CD4-positive, alpha-beta T cell treated with Interleukin-17A for 4 hours (primary cell): ENCODE data around the gene OR51B4.
"Not testable (repeated sequence)": the region's sequence is repeated elsewhere in the genome, so short reads cannot be mapped to it uniquely, and the experiment has no call there.

Experiments used
- DNase-seq: peaks from one replicate; pipeline ENCODE4 v3.0.0-alpha.2; 2020; ENCODE audit warnings: mixed read lengths

Gene OR51B4, protein sequence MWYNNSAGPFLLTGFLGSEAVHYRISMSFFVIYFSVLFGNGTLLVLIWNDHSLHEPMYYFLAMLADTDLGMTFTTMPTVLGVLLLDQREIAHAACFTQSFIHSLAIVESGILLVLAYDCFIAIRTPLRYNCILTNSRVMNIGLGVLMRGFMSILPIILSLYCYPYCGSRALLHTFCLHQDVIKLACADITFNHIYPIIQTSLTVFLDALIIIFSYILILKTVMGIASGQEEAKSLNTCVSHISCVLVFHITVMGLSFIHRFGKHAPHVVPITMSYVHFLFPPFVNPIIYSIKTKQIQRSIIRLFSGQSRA

DNA sequence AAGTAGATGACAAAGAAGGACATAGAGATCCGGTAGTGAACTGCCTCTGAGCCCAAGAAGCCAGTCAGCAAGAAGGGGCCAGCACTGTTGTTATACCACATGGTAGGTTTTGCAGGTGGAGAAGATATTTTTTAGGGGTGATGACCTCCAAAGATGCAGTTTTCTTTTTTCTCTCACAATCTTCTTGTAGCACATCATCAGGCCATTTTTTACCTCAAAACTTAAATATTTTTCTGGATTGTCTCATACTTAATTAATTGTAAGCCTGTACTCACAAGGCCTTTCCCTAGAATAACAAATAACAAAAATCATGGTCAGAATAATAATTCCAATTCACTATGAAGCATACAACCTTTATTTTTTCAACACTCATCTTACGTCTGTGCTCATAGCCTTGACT is at the start of gene OR51B4:
OR51B4 (minus strand) TSS at position 101 of the 400 bp plus-strand sequence; CDS start at position 101, 0 bp downstream.
- no peak for DNase-seq

DNA sequence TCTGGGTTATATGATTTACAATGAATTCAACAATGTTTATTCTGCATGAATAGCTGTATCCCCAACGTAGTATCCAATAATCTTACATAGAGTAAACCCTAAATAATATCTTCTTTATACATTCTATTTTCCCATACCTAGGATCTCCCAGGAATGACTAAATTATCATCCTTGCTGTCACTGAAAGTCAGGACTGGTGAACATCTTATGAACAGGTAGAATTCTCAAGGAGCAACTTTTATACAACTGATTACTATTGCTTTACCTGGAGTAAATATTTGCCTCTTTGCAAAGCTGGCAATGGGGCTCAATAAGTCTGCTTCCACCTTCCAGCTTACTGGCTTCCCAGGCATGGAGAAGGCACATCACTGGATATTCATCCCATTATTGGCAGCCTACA is 49.5 kb upstream of the OR51B4 start, which contains the start of gene OR51B6:
OR51B6 (plus strand) TSS at position 301 of the 400 bp plus-strand sequence; CDS start at position 301, 0 bp downstream.
- DNase-seq, result no peak

DNA sequence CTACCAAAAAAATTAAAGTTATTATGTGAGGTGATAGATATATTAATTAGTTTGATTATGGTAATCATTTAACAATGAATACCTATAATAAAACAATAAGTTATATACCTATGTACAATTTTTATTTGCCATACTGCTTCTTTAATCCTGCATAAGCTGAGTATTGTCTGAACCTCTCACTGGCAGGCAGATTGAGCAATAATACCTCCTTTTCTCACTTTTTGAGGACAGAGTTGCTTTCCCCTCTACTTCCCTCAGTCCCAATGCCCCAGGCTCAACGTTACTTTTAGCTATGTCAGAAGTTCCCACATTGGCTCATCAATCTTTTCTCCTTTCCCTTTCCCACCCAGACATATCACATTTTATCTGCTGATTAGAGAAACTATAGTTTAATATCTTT is 47.8 kb upstream of the OR51B4 start:
- no peak for DNase-seq

DNA sequence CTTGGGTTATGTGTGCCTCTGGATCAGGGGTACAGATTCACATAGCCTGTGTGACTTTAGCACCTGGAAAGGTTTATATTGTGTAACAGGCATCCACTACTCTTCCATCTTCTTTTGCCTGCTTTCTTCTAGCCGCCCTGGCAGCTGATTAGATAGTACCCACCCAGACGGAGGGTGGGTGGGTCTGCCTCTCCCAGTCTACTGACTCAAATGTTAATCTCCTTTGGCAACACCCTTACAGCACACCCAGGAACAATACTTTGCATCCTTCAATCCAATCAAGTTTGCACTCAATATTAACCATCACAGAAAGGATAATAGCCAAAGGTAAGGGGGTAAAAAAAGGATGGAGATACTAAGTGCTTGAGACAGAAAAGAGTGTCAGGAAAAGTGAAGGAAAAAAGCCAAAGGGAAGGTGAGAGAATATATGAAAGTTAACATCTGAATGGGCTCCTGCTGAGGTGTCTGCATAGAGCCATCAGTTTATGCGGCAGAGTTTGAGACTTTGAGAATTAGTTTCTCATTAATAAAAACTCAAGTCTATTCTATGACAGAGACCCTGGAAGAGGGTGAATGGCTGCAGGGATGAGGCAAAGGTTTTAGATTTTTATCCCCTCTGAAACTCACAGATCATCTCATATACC is 46.9 kb upstream of the OR51B4 start:
- DNase-seq, result no peak

DNA sequence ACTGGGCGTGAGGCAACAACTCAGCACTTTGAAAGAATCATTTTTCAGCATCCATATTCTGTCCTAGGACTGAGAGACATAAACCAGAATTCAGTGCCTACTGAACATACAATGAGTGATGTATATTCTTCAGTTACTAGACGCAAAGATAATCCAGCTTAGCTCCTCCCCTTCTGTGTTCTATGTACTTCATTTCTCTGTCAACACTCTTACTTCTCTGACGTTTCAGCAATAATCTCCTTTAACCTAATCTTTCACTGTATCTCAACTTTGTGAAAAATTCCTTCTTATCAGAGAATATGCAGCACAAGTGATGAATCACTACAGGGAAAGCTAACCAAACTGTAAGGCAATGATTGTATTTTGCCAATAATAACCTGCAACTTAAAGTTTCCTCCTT is 44.1 kb upstream of the OR51B4 start:
- DNase-seq, result no peak

DNA sequence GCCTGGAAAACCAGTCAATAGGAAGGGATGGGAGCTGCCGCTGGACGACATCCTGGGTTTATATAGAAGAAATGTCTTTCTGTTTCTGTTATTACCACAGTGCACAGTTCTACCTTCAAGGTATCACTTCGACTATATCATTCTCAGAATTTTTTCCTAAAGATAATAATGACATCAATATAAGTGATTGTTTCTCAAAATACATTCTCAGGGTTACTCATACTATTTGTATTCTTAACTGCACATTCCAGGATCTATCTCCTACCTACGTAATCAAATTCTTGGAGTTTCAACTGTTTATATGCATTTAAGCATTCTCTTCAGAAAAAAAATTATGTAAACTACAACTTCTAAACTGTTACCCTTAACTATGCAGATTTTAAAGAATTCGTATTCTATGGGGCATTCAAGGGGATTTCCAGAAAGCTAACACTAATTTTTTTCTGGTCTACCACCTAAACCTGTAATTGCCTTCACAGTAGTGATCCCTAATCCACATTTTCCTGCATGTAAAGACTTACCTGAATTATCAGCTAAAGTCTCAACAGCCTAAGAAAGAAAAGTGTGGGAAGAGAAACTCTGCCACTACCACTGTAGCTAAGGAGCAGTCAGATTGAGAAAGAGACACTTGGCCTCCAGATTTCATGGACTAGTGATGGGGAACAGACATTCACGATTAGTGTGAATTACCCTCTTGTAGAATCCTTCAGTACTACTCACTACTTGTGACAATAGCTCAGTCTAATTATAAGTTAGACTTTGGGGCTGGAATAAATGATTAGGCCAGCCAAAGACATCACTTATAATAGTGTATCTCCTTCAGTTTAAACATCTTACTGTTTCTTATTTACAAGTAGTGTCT is 42.0 kb upstream of the OR51B4 start, which contains the start of gene OR51B5:
OR51B5 (minus strand) TSS at position 51 of the 862 bp plus-strand sequence; CDS start at position 51, 0 bp downstream.
- DNase-seq, result no peak

DNA sequence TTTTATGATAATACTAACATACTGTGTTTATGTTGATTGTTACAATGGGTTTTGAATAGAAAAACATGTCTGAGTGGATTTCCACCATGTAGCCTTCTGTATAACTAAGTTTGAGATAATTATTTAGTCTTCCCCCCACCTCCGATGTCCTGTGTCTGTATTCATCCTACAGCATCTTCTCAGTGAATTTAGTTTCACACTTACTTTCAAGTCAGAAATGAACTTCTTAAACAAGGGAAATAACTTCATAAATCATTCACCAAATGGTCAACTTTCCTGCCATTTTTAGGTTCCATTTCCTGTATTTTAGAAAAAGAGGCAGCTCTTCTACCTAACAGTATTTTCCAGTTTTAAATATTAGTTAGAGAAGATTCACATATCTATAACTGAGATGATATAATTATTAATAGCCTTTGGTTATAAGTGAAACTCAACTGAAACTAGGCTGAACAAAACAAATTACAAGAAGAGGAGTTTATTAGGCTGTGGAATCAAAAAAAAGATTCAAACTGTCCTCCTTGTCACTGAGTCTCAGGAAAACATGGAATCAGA is 38.1 kb upstream of the OR51B4 start:
- no peak for DNase-seq

DNA sequence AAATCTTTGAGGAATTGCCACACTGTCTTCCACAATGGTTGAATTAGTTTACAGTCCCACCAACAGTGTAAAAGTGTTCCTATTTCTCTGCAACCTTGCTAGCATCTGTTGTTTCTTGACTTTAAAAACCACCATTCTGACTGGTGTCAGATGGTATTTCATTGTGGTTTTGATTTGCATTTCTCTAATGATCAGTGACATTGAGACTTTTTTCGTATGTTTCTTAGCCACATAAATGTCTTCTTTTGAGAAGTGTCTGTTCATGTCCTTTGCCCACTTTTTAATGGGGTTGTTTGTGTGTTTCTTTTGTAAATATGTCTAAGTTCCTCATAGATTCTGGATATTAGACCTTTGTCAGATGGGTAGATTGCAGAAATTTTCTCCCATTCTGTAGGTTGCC is 35.5 kb upstream of the OR51B4 start:
- not testable (repeated sequence) for DNase-seq

DNA sequence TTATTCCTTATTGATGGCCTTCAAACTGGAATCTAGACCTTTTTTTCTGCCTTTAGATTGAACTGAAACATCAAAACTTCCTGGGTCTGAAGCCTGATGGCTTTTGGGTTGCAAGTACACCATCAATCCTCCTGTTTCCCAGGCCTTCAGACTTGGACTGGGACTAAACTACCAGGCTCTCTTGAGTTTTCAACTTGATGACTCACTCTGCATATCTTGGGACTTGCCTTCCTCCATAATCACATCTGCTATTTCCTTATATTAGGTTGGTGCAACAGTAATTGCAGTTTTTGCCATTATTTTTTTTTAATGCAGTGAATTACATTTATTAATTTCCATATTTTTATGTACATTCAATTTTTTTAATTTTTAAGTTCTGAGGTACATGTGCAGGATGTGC is 34.6 kb upstream of the OR51B4 start:
- DNase-seq, result no peak

DNA sequence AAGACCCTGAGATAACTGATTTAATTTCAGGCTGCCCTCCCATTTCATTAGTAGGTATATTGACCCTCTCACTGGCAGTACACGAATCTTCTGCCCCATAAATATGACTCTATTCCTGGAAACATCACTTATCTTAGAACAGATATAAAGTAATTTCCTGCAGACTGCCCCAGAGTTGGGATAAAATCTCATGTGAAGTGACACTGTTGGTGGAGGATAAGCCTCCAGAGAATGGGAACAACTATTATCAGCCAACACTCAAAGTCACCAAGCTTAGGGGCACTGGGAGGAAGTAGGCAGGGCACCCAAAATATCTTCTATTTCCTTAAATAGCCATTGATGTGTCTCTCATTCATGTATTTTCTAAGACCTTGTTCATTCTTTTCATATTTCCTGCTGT is 33.4 kb upstream of the OR51B4 start:
- no peak for DNase-seq

DNA sequence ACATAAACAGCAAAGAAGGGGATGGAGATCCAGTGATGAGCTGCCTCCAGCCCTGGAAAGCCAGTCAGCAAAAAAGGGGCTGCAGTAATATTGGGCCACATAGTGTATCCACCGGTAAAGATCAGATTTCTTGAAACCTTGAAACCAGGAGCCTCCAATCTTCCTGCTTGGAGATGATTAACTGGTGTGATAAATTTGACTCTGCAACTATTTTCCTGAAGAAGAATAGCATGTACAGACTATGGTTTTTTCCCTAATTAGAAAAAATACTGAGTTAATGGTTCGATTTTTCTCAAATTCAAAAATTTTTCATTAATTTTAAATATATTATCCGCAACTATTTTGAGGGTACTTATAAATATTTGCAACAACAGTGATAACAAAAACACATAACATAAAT is 22.5 kb upstream of the OR51B4 start, which contains the start of gene OR51B2:
OR51B2 (minus strand) TSS at position 101 of the 400 bp plus-strand sequence; CDS start at position 101, 0 bp downstream.
- DNase-seq, result no peak

DNA sequence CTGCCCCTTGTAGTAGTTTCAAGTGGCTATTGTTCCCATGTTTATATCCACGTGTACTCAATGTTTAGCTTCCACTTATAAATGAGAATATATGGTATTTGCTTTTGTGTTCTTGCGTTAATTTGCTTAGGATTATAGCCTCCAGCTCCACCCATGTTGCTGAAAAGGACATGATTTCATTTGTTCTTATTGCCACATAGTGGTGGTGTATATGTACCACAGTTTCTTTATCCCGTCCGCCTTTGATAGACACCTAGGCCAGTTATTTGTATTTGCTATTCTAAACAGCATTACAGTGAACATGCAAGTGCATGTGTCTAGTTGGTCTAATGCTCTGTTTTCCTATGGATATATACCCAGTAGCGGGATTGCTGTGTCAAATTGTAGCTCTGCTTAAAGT is 15.5 kb upstream of the OR51B4 start:
- no peak for DNase-seq

DNA sequence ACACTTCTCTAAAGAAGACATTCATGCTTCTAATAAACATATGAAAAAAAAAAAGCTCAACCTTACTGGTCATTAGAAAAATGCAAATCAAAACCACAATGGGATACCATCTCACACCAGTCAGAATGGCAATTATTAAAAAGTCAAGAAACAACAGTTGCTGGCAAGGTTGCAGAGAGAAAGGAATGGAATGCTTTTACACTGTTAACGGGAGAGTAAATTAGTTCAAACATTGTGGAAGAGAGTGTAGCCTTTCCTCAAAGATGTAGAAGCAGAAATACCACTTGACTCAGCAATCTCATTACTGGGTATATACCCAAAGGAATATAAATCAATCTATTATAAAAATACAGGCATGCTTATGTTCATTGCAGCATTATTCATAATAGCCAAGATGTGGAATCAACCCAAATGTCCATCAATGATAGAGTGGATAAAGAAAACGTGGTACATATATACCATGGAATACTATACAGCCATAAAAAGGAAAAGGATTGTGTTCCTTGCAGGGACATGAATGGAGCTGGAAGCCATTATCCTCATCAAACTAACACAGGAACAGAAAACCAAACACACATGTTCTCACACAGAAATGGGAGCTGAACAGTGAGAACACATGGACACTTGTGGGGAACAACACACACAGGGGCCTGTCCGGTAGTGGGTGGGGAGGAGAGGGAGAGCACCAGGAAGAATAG is 11.7 kb upstream of the OR51B4 start:
- not testable (repeated sequence) for DNase-seq

DNA sequence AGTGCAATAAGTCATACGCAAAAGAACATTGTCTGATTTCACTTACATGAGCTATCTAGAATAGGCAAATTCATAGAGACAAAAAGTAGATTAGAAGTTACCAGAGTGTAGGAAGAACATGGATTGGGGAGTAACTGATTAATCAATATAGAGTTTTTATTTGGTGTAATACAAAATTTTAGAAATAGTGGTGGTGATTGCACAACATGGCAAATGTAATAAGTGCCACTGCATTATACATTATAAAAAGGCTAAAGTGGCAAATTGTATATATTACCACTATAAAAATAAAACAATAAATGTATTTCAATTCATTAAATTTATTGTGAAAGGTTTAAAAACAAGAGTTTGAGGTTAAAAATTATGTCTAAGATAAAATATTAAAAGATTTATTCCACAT is 8.7 kb upstream of the OR51B4 start:
- no peak for DNase-seq

DNA sequence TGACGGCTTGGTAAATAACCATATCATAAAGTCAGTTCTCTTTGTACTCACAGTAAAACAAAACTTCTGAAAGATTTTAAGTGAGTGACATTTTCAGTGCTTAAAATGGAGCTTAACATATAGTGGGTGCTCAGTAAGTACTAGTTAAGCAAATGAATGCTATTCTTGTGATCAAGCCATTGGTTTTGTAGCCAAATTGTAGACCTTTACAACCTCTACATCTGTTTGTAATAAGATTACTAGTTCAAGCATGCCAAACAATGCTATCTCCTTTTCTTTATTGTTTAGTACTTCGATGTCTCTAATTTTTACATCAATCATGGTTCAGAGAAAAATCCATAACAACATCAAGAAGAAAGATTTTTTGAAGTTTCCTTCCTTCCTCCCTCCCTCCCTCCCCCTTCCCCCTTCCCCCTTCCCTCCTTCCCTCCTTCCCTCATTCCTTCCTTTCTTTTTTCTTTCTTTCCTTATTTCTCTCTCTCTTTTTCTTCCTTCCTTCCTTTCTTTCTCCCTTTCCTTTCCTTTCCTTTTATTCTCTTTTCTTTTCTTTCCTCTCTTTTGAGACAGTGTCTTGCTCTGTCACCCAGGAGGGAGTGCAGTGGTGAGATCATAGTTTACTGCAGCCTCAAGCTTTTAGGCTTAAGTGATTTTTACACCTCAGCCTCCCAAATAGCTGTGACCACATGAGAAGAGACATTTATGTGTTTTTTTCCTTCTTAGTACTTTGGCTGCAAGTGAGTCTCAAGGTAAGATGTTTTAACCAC is 5.7 kb upstream of the OR51B4 start:
- DNase-seq, result no peak

DNA sequence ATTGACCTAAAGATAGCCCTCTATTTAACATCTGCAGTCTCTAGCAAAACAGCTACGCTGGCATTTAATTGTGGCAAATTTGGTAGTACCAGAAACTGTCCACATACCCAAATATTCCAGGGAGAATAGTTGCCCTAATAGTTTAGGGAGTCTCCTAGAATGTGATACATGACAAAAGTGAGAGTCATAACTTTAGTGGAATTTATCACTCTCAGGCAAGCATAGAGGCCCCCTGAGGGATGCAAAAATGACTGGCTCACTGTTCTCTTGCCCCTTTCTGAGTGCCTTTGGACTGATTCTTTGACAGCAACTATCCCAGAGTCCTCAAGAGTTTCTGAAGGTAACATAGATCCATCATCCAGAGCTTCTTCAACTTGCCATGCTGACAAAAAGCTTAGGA is 2.3 kb upstream of the OR51B4 start:
- no peak for DNase-seq

DNA sequence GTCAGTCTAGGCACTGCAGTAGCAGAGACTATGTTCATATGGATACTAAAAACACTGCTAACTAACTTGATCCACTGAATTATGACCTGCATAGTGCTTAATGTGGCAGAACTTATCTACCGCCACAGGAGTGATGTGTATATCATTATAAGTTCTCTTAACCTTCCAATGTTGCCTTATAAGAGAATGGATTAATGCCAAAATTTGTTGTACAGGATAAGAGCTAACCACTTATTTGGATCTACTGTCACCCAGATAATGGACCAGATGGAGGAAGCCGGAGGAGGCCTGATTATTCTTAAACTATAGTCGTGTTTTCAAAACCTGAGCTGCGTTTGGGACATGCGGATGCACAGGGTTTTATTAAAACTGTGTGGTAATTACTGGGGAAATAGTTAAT is 1.9 kb upstream of the OR51B4 start:
- DNase-seq, result no peak

DNA sequence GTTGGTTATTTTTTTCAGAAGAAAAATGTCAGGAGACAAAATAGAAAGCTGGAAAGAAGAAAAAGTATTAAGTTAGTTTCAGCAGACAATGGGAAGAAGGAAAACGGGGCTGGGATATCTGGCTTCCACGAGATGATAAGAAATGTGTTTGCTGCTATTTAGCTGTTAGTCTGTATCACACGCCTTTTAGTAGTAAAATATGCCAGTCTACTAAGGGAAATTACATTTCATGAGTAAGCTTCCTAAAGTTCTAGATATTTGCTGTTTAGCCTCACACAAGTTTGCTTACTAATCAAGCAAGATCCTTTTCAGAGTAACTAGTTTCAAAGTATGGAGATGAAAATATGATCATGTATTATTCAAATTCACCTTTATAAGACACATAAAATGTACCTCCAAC is 1.5 kb downstream of the OR51B4 start:
- no peak for DNase-seq

DNA sequence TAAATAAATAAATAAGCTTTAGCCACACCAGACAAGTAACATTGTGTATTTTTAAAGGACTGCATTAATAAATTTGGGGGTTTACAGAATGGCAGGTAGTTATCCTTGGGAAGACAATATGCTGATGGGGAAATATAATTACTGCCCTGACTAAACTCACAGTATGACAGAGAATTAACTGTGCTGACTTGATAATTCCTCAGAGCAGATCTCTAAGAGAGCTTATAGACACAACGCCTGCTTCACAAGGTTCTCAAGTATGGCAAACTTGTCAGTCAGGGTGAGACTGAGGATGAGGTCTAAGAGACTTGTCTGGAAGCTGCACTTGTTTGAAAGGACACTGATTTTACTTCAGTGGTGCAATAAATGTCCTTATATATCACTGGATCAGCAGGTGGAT is 3.3 kb downstream of the OR51B4 start:
- no peak for DNase-seq

DNA sequence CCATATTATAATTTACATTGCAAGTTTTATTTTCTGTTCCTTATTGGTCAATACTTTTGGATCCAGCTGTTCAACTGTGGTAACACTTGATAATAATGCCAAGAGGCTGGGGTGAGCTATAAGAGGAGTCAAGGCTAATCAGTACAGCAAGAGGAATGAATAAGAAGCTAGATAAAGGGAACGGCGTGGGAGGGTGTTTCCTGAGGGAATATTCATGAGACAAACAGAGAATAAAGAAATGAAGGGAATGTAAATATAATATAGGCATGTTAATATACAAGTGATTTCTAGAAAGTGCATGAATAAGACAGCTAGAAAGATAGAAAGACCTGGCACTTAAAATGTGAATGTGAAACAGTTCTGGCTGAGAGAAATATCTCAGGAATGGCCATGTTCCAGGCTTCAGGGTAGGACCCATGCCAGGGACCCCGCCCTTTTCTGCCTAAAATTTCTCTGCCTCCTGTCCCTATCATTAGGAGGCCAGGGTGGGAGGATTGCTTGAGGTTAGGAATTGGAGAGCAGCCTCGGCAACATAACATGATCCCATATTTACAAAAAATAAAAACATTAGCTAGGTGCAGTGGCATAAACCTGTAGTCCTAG is 3.9 kb downstream of the OR51B4 start:
- no peak for DNase-seq

DNA sequence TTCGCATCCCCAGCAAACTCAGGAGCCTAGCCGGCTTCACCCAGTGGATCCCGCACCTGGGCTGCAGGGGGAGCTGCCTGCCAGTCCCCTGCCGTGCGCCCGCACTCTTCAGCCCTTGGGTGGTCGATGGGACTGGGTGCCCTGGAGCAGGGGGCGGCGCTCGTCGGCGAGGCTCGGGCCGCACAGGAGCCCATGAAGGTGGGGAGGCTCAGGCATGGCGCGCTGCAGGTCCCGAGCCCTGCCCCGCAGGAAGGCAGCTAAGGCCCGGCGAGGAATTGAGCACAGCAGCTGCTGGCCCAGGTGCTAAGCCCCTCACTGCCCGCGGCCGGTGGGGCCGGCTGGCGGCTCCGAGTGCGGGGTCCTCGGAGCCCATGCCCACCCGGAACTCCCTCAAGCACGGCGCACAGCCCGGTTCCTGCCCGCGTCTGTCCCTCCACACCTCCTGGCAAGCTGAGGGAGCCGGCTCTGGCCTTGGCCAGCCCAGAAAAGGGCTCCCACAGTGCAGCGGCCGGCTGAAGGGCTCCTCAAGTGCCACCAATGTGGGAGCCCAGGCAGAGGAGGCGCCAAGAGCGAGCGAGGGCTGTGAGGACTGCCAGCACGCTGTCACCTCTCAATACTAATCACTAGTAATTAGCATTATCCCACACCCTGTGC is 7.3 kb downstream of the OR51B4 start:
- DNase-seq, result not testable (repeated sequence)
